ENCODE results near the gene FOXE3.

Gene FOXE3

DNA sequence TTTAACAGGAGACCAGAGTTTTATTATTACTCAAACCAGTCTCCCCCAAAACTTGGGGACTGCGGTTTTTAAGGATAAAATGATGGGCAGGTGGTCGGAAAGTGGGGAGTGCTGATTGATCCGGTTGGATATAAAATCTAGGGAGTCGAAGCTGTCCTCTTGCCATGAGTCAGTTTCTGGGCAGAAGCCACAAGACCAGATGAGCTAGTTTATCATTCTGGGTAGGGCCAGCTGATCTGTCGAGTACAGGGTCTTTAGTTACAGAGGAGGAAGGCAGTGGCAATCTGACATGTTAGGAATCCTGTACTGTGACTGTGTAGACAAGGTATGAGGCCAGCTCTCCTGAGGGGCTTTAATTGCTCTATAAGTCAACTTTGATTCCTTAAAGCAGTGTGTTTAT lies 22.9 kb upstream of the FOXE3 start:
- TF ChIP-seq, protein P1, sequence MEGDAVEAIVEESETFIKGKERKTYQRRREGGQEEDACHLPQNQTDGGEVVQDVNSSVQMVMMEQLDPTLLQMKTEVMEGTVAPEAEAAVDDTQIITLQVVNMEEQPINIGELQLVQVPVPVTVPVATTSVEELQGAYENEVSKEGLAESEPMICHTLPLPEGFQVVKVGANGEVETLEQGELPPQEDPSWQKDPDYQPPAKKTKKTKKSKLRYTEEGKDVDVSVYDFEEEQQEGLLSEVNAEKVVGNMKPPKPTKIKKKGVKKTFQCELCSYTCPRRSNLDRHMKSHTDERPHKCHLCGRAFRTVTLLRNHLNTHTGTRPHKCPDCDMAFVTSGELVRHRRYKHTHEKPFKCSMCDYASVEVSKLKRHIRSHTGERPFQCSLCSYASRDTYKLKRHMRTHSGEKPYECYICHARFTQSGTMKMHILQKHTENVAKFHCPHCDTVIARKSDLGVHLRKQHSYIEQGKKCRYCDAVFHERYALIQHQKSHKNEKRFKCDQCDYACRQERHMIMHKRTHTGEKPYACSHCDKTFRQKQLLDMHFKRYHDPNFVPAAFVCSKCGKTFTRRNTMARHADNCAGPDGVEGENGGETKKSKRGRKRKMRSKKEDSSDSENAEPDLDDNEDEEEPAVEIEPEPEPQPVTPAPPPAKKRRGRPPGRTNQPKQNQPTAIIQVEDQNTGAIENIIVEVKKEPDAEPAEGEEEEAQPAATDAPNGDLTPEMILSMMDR (IDR thresholded peaks at IDR 0.05; ENCODE audit: borderline replicate concordance, insufficient read depth, low read depth, low read length): no peak
- H3K4me3 ChIP-seq (ENCODE audit: low read depth, low read length): no peak overlapping the region

DNA sequence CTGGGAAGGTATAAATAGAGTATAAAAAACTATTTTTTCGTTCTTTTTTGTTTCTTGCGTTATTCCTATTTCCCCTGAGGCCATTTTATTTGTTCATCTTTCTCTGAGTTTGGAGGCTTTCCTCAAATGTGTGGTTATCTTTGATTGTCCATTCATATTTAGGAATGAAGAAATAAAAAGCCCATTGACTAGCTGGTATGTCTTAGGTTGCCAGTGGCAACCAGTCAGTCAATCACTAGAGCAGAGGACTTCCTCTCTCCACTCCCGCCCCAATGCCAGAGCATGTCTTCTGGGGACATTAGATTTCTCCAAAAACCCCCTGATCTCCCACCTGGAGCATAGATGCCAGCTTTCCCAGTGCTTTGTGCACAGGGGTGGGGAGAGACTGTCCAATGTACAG lies 20.7 kb upstream of the FOXE3 start:
- no peak overlapping the region for H3K4me3 ChIP-seq (ENCODE audit: low read depth, low read length)
- TF ChIP-seq, protein P1 (IDR thresholded peaks at IDR 0.05; ENCODE audit: borderline replicate concordance, insufficient read depth, low read depth, low read length): no peak

DNA sequence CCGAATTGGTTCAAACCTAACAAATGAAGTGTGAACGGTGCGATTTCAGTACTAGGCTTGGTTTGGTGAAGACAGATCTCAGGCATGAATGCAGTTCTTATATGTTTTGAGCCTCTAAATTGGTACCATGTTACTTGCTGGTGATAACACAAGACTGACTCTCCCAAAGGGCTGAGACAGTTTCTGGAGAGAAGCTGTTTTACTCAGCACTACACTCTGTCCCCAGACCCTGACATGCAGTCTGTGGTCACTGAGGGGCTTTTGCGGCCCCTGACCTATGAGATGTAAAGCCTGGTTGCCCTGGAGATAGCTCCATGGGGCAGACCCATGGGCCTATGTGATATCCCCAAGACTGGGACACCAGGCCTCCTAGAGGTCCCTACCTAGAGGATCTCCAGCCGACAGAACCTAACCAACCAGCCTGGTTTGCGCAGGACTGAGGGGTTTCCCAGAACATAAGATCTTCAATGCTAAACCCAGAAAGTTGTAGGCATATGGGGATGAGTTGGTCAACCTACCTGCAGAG lies 19.4 kb upstream of the FOXE3 start:
- H3K4me3 ChIP-seq (ENCODE audit: low read depth, low read length): no peak overlapping the region
- TF ChIP-seq, protein P1 (IDR thresholded peaks at IDR 0.05; ENCODE audit: borderline replicate concordance, insufficient read depth, low read depth, low read length): no peak

DNA sequence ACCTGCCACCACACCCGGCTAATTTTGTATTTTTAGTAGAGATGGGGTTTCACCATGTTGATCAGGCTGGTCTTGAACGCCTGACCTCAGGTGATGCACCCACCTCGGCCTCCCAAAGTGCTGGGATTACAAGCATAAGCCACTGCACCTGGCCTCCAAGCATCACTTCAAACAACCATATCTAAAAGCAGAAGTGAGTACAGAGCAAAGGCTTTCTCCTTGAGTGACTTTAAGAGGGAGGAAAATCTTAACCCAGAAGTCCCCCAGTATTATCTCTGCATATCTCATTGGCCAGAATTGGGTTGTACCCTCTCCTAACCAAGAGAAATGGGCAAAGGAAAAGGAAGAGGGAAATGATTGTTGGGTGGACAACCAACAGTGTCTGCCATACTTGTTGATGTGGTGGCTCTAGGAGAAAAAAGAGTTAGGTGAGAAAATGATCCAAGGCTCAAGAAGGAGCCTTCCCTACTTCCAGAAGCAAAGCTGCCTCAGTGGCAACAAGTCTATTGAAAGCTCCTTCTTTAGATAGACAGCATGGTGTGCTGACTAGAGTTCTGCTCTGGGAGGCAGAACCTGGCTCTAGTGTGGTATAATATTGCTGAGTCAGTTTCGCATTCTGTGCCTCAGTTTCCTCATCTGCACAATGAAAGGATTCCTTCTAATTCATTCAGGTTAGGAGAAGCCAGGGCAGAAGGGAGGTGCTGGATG lies 16.8 kb upstream of the FOXE3 start:
- TF ChIP-seq, protein P1 (IDR thresholded peaks at IDR 0.05; ENCODE audit: borderline replicate concordance, insufficient read depth, low read depth, low read length): no peak
- no peak overlapping the region for H3K4me3 ChIP-seq (ENCODE audit: low read depth, low read length)

DNA sequence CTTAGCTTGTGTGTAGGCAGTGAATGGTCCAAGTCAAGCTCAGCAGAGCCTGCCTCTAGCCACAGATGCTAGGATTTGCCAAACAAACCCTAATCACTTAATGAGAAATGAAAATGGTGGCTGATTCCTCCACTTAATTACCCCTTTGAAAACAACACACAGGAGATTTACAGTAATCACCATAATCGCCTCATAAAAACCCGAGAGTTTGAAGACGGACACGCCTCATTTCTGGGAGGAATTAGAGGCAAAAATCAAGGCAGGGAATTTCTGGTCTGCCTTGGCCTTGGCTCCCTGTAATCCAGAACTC lies 16.3 kb upstream of the FOXE3 start:
- H3K4me3 ChIP-seq (ENCODE audit: low read depth, low read length): no peak overlapping the region
- TF ChIP-seq, protein P1 (IDR thresholded peaks at IDR 0.05; ENCODE audit: borderline replicate concordance, insufficient read depth, low read depth, low read length): no peak

DNA sequence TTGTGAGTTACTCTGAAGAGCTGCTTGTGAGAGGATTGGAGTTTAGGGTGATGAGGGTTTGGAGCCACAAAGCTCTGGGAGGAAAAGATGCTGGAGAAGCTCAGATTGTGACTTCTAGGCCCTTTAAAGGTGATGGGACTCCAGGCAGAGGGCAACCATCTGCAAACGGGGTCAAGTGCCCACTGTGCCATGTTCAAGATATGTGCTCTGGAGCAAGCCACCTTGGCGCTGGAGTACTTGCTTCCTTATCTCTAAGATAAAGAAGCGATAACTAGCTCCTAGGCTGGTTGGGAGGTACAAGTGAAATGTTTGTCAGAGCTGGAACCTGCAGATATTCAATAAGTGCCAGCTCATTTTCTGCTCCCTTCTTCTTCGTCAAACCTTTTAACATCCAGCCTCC lies 14.3 kb upstream of the FOXE3 start:
- no peak overlapping the region for H3K4me3 ChIP-seq (ENCODE audit: low read depth, low read length)
- TF ChIP-seq, protein P1 (IDR thresholded peaks at IDR 0.05; ENCODE audit: borderline replicate concordance, insufficient read depth, low read depth, low read length): no peak

DNA sequence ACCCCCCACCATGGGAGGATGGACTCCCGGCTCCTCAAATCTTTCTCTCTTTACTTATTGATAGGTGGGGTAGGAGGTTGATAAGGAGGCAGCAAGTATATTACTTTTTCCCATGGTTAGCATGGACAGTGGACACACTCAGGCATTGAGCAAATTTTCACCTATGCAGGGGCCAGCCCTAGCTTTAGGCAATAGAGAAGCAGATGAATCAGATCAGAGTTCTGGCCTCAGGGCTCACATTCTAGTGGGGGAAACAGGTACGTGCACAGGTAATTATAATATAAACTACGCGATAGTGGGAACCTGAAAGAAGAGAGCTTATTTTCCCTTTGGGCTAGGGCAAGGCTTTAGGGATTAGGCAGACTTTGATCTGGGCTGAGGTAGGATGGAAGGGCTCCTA lies 13.5 kb upstream of the FOXE3 start:
- no peak overlapping the region for H3K4me3 ChIP-seq (ENCODE audit: low read depth, low read length)
- TF ChIP-seq, protein P1 (IDR thresholded peaks at IDR 0.05; ENCODE audit: borderline replicate concordance, insufficient read depth, low read depth, low read length): no peak

Measured in GM12875 (cell line).